Right lobe of liver (tissue), 4 donors: ENCODE data around the gene FRMD4A.

Experiments used
- CTCF ChIP-seq, 4 donors: fragments of 200-600 bp in 3 of 4; fragments of 450-650 bp in 1 of 4; IDR thresholded peaks; one replicate each; pipeline versions ENCODE4 v1.5.1 to v1.8.0; 2016 to 2022; ENCODE audit warnings: antibody characterized with exemption in 4 of 4, mild to moderate bottlenecking in 2 of 4
- POLR2A ChIP-seq: fragments of 450-650 bp; IDR thresholded peaks from one replicate; pipeline ENCODE4 v1.6.1; 2017; ENCODE audit warnings: antibody characterized with exemption, mild to moderate bottlenecking
- donor health status: DM: no; HTN: no; CAD: no.
- donor health status: DM: no; HTN: no; CAD: no.
- donor health status: DM: no; HTN: yes; CAD: no.

- TF ChIP-seq POLR2A (no peak), CTCF (IDR thresholded peaks at IDR 0.05) (no peak)
These were observed 533.6 kb downstream of the FRMD4A start for GRCh38 chr10:13797164-13797563.
